Skeletal muscle satellite cell (primary cell): ENCODE data around the gene RECK.
"Not testable (repeated sequence)": the region's sequence is repeated elsewhere in the genome, so short reads cannot be mapped to it uniquely, and the experiment has no call there.

ENCODE experiments used
- H3K27me3 ChIP-seq: 2 replicates; pipeline ENCODE4 v1.7.0; 2013; ENCODE audit warnings: low read length; ENCODE audit not compliant: control insufficient read depth, insufficient read depth
- H3K36me3 ChIP-seq: 2 replicates; pipeline ENCODE4 v1.7.0; 2013; ENCODE audit warnings: mild to moderate bottlenecking, control low read depth, low read length; ENCODE audit not compliant: insufficient read depth
- H3K4me1 ChIP-seq: 2 replicates; pipeline ENCODE4 v1.7.0; 2013; ENCODE audit warnings: low read length; ENCODE audit not compliant: control insufficient read depth, insufficient read depth
- H3K4me2 ChIP-seq: 2 replicates; pipeline ENCODE4 v1.7.0; 2013; ENCODE audit warnings: mild to moderate bottlenecking, low read length
- H3K4me3 ChIP-seq: 2 replicates; pipeline ENCODE4 v1.7.0; 2013; ENCODE audit warnings: low read length
- H3K9ac ChIP-seq: 2 replicates; pipeline ENCODE4 v1.7.0; 2013; ENCODE audit warnings: mild to moderate bottlenecking, low read depth, low read length, moderate library complexity
- H3K9me3 ChIP-seq: replicated peaks from 2 replicates; pipeline ENCODE4 v1.7.0; 2013; ENCODE audit warnings: mild to moderate bottlenecking, control low read depth, low read length

The RECK gene

GRCh38 chr9:36078051-36078450 is 41.3 kb downstream of the RECK start:
- H3K4me2 ChIP-seq, result no peak overlapping the region
- peaks cover 7% of the 10 kb centered on the region for H3K4me1 ChIP-seq

DNA sequence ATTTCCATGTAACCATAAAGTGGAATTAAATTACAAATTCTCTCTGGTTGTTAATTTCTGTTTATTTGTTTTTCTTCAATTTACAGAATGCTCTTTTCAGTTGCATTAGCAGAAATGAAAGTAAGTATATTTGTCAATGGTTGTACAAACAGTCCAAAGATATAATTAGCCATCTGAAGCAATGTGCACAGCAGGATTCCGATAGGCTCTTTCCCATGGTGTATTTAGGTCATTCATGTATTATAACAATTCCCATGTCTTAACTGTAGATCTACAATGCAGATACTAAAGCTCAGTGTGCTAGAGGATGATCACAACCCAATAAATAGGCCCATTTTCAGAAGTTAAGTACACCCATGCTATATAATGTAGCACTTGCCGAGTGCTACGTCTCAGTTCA is 43.8 kb downstream of the RECK start:
- Histone ChIP-seq H3K36me3 (peaks cover 36% of the 10 kb centered on the region), H3K4me2 (no peak overlapping the region), H3K4me3 (no peak overlapping the region), H3K27me3 (no peaks in the 10 kb centered on the region), H3K9ac (no peak overlapping the region), H3K4me1 (no peaks in the 10 kb centered on the region), H3K9me3 (no peaks in the 10 kb centered on the region)

More at GRCh38 chr9:36078051-36078450, 41.3 kb downstream of the RECK start:
- no peaks in the 10 kb centered on the region for H3K27me3 ChIP-seq
- H3K9me3 ChIP-seq, result no peaks in the 10 kb centered on the region
- no peak overlapping the region for H3K4me3 ChIP-seq
- H3K9ac ChIP-seq, result no peak overlapping the region
- H3K36me3 ChIP-seq, result peaks cover 45% of the 10 kb centered on the region

DNA sequence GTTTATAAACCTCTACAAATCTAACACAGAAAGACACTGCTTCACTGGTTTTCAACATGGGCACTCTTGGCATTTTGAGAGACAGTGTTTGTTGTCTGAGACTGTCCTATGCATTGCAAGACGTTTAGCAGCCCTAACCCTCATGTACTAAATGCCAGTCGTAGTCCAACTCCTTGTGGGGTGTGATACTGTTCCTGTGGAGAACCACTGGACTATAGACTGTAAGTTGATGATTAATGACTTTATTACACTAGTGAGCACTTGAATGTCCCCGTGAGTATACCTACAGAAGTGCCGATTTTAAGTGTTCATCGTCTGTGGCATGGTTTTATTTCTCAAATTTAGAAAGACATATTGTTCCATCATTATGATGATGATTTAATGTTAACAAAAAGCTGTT is 46.2 kb downstream of the RECK start:
- H3K4me3 ChIP-seq, result no peak overlapping the region
- H3K36me3 ChIP-seq, result peaks cover 50% of the 10 kb centered on the region
- H3K4me2 ChIP-seq, result no peak overlapping the region
- H3K27me3 ChIP-seq, result no peaks in the 10 kb centered on the region
- no peak overlapping the region for H3K9ac ChIP-seq
- no peaks in the 10 kb centered on the region for H3K9me3 ChIP-seq
- no peaks in the 10 kb centered on the region for H3K4me1 ChIP-seq

DNA sequence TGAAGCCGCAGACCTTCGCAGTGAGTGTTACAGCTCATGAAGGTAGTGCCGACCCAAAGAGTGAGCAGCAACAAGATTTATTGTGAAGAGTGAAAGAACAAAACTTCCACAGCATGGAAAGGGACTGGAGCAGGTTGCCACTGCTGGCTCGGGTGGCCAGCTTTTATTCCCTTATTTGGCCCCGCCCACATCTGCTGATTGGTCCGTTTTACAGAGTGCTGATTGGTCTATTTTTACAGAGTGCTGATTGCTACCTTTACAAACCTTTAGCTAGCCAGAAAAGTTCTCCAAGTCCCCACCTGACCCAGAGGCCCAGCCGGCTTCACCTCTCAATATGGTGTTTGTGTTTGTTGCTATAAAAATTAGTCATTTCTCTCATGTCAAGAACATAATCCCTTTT is 49.7 kb downstream of the RECK start:
- Histone ChIP-seq H3K4me3 (no peak overlapping the region), H3K9ac (no peak overlapping the region), H3K4me1 (peaks cover 10% of the 10 kb centered on the region), H3K36me3 (peaks cover 41% of the 10 kb centered on the region), H3K9me3 (no peaks in the 10 kb centered on the region), H3K27me3 (no peaks in the 10 kb centered on the region), H3K4me2 (no peak overlapping the region)

DNA sequence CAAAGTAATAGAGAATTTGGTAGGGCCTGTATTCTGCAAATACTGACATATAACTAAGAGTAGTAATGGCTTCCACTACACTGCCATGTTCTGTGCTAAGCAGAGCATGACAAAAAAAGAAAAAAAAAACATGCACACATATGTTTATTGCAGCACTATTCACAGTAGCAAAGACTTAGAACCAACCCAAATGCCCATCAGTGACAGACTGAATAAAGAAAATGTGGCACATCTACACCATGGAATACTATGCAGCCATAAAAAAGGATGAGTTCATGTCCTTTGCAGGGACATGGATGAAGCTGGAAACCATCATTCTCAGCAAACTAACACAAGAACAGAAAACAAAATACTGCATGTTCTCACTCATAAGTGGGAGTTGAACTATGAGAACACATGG is 50.3 kb downstream of the RECK start:
- Histone ChIP-seq H3K36me3 (peaks cover 41% of the 10 kb centered on the region), H3K4me1 (peaks cover 16% of the 10 kb centered on the region)
- not testable (repeated sequence) for H3K4me3 ChIP-seq, H3K9ac ChIP-seq, H3K27me3 ChIP-seq, H3K4me2 ChIP-seq, H3K9me3 ChIP-seq

- no peaks in the 10 kb centered on the region for H3K9me3 ChIP-seq
- no peak overlapping the region for H3K9ac ChIP-seq
- no peak overlapping the region for H3K4me2 ChIP-seq
- no peak overlapping the region for H3K4me3 ChIP-seq
- H3K4me1 ChIP-seq, result peaks cover 18% of the 10 kb centered on the region
- peaks cover 34% of the 10 kb centered on the region for H3K36me3 ChIP-seq
- H3K27me3 ChIP-seq, result no peaks in the 10 kb centered on the region
Observed at GRCh38 chr9:36088020-36088419, 51.3 kb downstream of the RECK start.

DNA sequence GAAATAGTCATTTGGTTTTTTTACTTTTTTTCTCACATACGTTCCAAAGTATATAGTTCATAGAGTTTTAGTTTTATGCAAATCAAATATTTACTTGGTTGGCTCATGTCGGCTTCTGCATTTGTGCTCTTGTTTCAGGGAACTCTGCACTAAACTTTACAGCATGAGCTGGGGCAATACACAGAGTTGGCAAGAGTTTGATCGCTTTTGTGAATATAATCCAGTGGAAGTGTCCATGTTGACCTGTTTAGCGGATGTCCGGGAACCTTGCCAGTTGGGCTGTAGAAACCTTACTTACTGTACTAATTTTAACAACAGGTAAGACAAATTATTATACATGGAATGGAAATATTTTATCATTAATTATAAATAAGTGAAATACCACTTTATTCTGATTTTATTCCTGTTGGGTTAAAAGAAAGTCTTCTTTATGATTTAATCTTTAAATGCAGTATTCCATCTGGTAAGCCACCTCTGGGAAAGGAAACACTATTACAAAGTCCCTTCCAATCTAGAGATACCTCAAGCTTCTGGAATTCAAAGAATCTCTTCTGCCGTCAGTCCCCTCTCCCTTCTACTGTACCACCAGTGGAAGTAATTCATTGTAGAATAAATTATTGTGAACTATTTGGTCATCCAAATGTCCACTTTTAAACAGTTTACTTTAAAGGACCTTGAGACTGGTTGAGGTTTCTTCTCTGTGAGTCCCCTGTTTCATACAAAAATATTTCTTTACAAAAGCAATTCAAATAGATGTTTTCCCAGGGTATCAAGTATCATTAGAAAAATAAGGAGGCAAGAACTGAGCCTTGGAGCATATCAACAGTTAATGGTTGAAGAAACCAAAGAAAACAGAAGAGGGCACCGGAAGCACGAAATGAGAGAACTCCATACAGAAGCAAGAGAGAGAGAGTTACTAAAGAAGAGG is 54.6 kb downstream of the RECK start:
- Histone ChIP-seq H3K4me3 (no peak overlapping the region), H3K4me1 (peaks cover 18% of the 10 kb centered on the region), H3K4me2 (peak overlapping the region; percentile 43), H3K36me3 (peaks cover 18% of the 10 kb centered on the region), H3K9ac (peak overlapping the region; percentile 66), H3K9me3 (no peaks in the 10 kb centered on the region), H3K27me3 (no peaks in the 10 kb centered on the region)

GRCh38 chr9:36092014-36092413 is 55.3 kb downstream of the RECK start:
- Histone ChIP-seq H3K4me2 (peak overlapping the region; percentile 43), H3K4me3 (no peak overlapping the region), H3K9ac (peak overlapping the region; percentile 66), H3K36me3 (peaks cover 11% of the 10 kb centered on the region), H3K27me3 (no peaks in the 10 kb centered on the region), H3K9me3 (no peaks in the 10 kb centered on the region), H3K4me1 (peaks cover 18% of the 10 kb centered on the region)

DNA sequence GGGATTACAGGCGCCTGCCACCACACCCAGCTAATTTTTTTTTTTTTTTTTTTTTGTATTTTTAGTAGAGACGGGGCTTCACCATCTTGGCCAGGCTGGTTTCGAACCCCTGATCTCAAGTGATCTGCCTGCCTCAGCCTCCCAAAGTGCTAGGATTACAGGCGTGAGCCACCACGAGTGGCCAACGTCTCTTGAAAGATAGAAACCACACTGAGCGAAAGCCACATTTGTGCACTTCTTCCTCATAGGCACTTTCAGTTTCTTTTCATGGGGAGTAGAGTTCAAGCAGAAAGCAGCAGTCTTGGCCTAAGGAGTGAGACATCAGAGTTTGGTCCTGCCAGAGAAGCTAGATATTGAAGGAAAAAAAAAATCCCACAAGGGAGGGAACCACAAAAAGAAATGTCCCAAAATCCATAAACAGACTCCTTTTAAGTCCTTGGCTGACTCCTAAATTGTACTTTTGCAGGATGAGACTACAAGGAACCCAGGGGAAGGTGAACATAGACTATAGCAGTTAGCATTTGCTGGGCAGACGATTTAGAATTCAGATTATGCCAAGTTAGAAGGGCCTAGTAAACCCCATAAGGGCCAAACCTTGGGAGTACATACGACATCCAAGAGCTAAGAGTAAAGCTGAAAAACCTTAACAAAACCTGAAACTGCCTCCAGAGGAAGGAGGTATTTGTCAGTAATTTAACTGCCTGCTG is 55.9 kb downstream of the RECK start:
- no peak overlapping the region for H3K4me2 ChIP-seq
- no peak overlapping the region for H3K4me3 ChIP-seq
- no peak overlapping the region for H3K9ac ChIP-seq

GRCh38 chr9:36093384-36093783 is 56.7 kb downstream of the RECK start:
- Histone ChIP-seq H3K9me3 (no peaks in the 10 kb centered on the region), H3K4me3 (no peak overlapping the region), H3K9ac (no peak overlapping the region), H3K4me1 (peaks cover 18% of the 10 kb centered on the region), H3K27me3 (no peaks in the 10 kb centered on the region), H3K4me2 (no peak overlapping the region), H3K36me3 (peaks cover 6% of the 10 kb centered on the region)

More for the DNA sequence above, 55.9 kb downstream of the RECK start:
- Histone ChIP-seq H3K27me3 (no peaks in the 10 kb centered on the region), H3K9me3 (no peaks in the 10 kb centered on the region), H3K4me1 (peaks cover 18% of the 10 kb centered on the region), H3K36me3 (peaks cover 8% of the 10 kb centered on the region)

DNA sequence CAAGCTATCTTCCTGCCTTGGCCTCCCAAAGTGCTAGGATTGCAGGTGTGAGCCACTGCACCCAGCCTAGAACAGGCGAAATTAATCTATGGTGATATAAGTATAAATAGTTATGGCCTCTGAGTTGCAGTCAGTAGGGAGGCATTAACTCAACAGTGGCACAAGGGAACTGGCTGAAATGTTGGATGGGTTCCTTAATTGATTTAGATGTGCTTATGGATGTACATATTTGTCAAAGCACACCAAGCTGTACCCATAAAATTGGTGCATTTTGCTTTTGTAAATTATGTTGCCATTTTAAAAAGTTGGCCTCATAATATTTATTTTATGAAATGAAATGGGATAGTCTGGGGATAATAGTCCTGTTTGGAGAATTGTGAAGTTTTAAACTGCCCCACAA is 63.0 kb downstream of the RECK start:
- Histone ChIP-seq H3K4me1 (peaks cover 34% of the 10 kb centered on the region), H3K9ac (no peak overlapping the region), H3K4me3 (no peak overlapping the region), H3K36me3 (peaks cover 3% of the 10 kb centered on the region), H3K27me3 (no peaks in the 10 kb centered on the region), H3K4me2 (no peak overlapping the region), H3K9me3 (no peaks in the 10 kb centered on the region)
